Measurements from ENCODE around the gene SDR42E1.
"Not testable (repeated sequence)": the region's sequence is repeated elsewhere in the genome, so short reads cannot be mapped to it uniquely, and the experiment has no call there.

SDR42E1 gene

GRCh38 chr16:82002831-82003230 lies 8.4 kb downstream of the SDR42E1 start:
- no peak for DNase-seq

GRCh38 chr16:81997738-81998137 lies 13.5 kb downstream of the SDR42E1 start:
- no peak for DNase-seq

- no peak for DNase-seq
These were observed 14.4 kb downstream of the SDR42E1 start for GRCh38 chr16:81996664-81997509.

GRCh38 chr16:81995651-81996050 lies 15.6 kb downstream of the SDR42E1 start:
- no peak for DNase-seq

GRCh38 chr16:81994485-81994884 lies 16.8 kb downstream of the SDR42E1 start:
- DNase-seq, result no peak

GRCh38 chr16:81992859-81993258 lies 18.4 kb downstream of the SDR42E1 start:
- DNase-seq, result no peak

GRCh38 chr16:81987706-81988105 lies 23.6 kb downstream of the SDR42E1 start:
- no peak for DNase-seq

- DNase-seq, result no peak
These were observed 24.1 kb downstream of the SDR42E1 start for GRCh38 chr16:81987121-81987520.

- DNase-seq, result not testable (repeated sequence)
These were observed 33.8 kb downstream of the SDR42E1 start for GRCh38 chr16:81977335-81977942.

- no peak for DNase-seq
These were observed 35.6 kb downstream of the SDR42E1 start for GRCh38 chr16:81975637-81976036.

- DNase-seq, result peak; percentile 5
These were observed 37.5 kb downstream of the SDR42E1 start for GRCh38 chr16:81973737-81974136.

GRCh38 chr16:81971853-81972252 lies 39.4 kb downstream of the SDR42E1 start:
- DNase-seq, result no peak

- DNase-seq, result no peak
These were observed 43.9 kb downstream of the SDR42E1 start for GRCh38 chr16:81967358-81967757.

- DNase-seq, result no peak
These were observed 46.5 kb downstream of the SDR42E1 start for GRCh38 chr16:81964808-81965207.

GRCh38 chr16:81956213-81956948 lies 54.9 kb downstream of the SDR42E1 start:
- DNase-seq, result no peak

GRCh38 chr16:81951564-81951963 lies 59.7 kb downstream of the SDR42E1 start:
- no peak for DNase-seq

GRCh38 chr16:81946206-81946605 lies 65.1 kb downstream of the SDR42E1 start:
- no peak for DNase-seq

- no peak for DNase-seq
These were observed 65.6 kb downstream of the SDR42E1 start for GRCh38 chr16:81945665-81946064.

GRCh38 chr16:81942007-81942601 lies 69.2 kb downstream of the SDR42E1 start:
- DNase-seq, result no peak

- DNase-seq, result peak; percentile 25
These were observed 70.3 kb downstream of the SDR42E1 start for GRCh38 chr16:81940781-81941560.

GRCh38 chr16:81939164-81940056 lies 71.9 kb downstream of the SDR42E1 start:
- no peak for DNase-seq

Data from DMS79 treated with DMSO at 0.1 percent for 48 hours (cell line).